Osteoblast (primary cell): ENCODE measurements around the gene GRWD1. TPM values are rescaled to one million over a fixed set of nuclear protein-coding genes. Genes with fewer than 3 reads are reported as not detected.

ENCODE experiments used
- DNase-seq: peaks from one replicate; pipeline ENCODE4 v3.0.0; 2011; ENCODE audit warnings: low spot score, mixed read lengths; ENCODE audit not compliant: insufficient read length; ENCODE audit errors: missing footprints
- H2AFZ ChIP-seq: 2 replicates; pipeline ENCODE4 v1.6.0; 2011; ENCODE audit warnings: mild to moderate bottlenecking, low read length
- H3K27ac ChIP-seq: 2 replicates; pipeline ENCODE4 v1.5.1; 2011; ENCODE audit warnings: mild to moderate bottlenecking, low read depth, low read length, moderate library complexity
- H3K27me3 ChIP-seq: 2 replicates; pipeline ENCODE4 v1.6.0; 2012; ENCODE audit warnings: mild to moderate bottlenecking, control low read depth, inconsistent platforms, low read length, moderate library complexity; ENCODE audit not compliant: insufficient read depth
- H3K36me3 ChIP-seq: 2 replicates; pipeline ENCODE4 v1.5.1; 2011; ENCODE audit warnings: mild to moderate bottlenecking, low read length, control low read depth, moderate library complexity; ENCODE audit not compliant: insufficient read depth
- H3K4me1 ChIP-seq: 2 replicates; pipeline ENCODE4 v1.5.1; 2011; ENCODE audit warnings: mild to moderate bottlenecking, low read length, control low read depth, moderate library complexity; ENCODE audit not compliant: insufficient read depth
- H3K4me2 ChIP-seq: 2 replicates; pipeline ENCODE4 v1.6.0; 2011; ENCODE audit warnings: mild to moderate bottlenecking, low read length; ENCODE audit not compliant: insufficient read depth
- H3K4me3 ChIP-seq: fragments of 200-600 bp; sonication (generic); 3 replicates; pipeline ENCODE4 v1.5.1; 2012; ENCODE audit warnings: mild to moderate bottlenecking, low read length, inconsistent platforms; ENCODE audit not compliant: insufficient read depth
- H3K79me2 ChIP-seq: 2 replicates; pipeline ENCODE4 v1.6.0; 2012; ENCODE audit warnings: mild to moderate bottlenecking, low read length, control low read depth, inconsistent platforms; ENCODE audit not compliant: insufficient read depth
- H3K9me3 ChIP-seq: 2 replicates; pipeline ENCODE4 v1.5.1; 2011; ENCODE audit warnings: low read depth, low read length, control low read depth
- H4K20me1 ChIP-seq: 2 replicates; pipeline ENCODE4 v1.6.0; 2012; ENCODE audit warnings: mild to moderate bottlenecking, low read length, control low read depth; ENCODE audit not compliant: insufficient read depth
- CTCF ChIP-seq: IDR thresholded peaks from 2 replicates; pipeline ENCODE4 v1.5.1; 2011; ENCODE audit warnings: mild to moderate bottlenecking, low read depth, low read length, moderate library complexity; ENCODE audit errors: extremely low read depth
- total RNA-seq: library from RNA; depleted of rRNA; stranded (reverse); fragments of >200 nt; gene quantifications from 2 replicates; pipeline ENCODE4 v1.2.3, GENCODE V29; 2012

GRWD1 gene
- total RNA-seq, 1 donor, result 25.0 TPM

GRCh38 chr19:48469289-48469881, 23.6 kb downstream of the GRWD1 start, which contains the start of gene CYTH2:
CYTH2 (plus strand) TSS chr19:48469369; CDS start chr19:48469508, 139 bp downstream.
- H3K4me1 ChIP-seq, result peaks cover 25% of the 10 kb centered on the region

GRCh38 chr19:48469934-48470680, 24.3 kb downstream of the GRWD1 start:
- Histone ChIP-seq H3K27me3 (no peaks in the 10 kb centered on the region), H3K27ac (peak overlapping the region; percentile 25), H3K4me2 (peak overlapping the region; percentile 95), H3K4me3 (peak overlapping the region; percentile 95), H4K20me1 (peaks cover 32% of the 10 kb centered on the region), H3K36me3 (peaks cover 48% of the 10 kb centered on the region), H3K79me2 (peaks cover 22% of the 10 kb centered on the region), H2AFZ (no peak overlapping the region), H3K4me1 (peaks cover 25% of the 10 kb centered on the region), H3K9me3 (no peaks in the 10 kb centered on the region)
- no peak for TF ChIP-seq CTCF
- peak; percentile 9 for DNase-seq

More at GRCh38 chr19:48469289-48469881, 23.6 kb downstream of the GRWD1 start, which contains the start of gene CYTH2:
- peaks cover 41% of the 10 kb centered on the region for H3K36me3 ChIP-seq
- peaks cover 22% of the 10 kb centered on the region for H3K79me2 ChIP-seq
- H2AFZ ChIP-seq, result peak within 1 kb of the TSS; percentile 73
- H3K9me3 ChIP-seq, result no peaks in the 10 kb centered on the region
- peak within 1 kb of the TSS; percentile 95 for H3K4me2 ChIP-seq
- DNase-seq, result peak; percentile 98
- H3K27ac ChIP-seq, result peak within 1 kb of the TSS; percentile 79
- no peaks in the 10 kb centered on the region for H3K27me3 ChIP-seq
- H4K20me1 ChIP-seq, result peaks cover 29% of the 10 kb centered on the region
- peak within 1 kb of the TSS; percentile 95 for H3K4me3 ChIP-seq
- no peak for TF ChIP-seq CTCF

DNA sequence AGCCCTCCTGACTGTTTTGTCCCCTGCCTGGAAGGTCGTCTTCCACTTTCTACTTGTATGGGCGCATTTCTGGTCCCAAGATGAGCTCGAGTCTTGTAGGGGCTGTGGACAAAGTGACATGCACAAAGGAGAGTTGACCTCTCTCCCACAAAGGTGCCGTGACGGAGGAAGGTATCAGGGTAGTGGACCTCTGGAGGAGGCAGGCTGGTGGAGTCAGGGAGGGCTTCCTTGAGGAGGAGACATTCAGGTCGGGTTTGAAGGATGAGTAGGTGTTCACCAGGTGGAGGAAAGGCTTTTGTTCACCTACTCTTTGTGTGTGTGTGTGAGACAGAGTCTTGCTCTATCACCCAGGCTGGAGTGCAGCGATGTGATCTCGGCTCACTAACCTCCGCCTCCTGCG, 25.1 kb downstream of the GRWD1 start:
- peaks cover 22% of the 10 kb centered on the region for H3K79me2 ChIP-seq
- H3K27ac ChIP-seq, result no peak overlapping the region
- TF ChIP-seq CTCF, result no peak
- H3K4me3 ChIP-seq, result peak overlapping the region; percentile 95
- no peak overlapping the region for H2AFZ ChIP-seq
- H4K20me1 ChIP-seq, result peaks cover 32% of the 10 kb centered on the region
- no peak for DNase-seq
- peak overlapping the region; percentile 95 for H3K4me2 ChIP-seq
- peaks cover 25% of the 10 kb centered on the region for H3K4me1 ChIP-seq
- no peaks in the 10 kb centered on the region for H3K27me3 ChIP-seq
- H3K9me3 ChIP-seq, result no peaks in the 10 kb centered on the region
- peaks cover 55% of the 10 kb centered on the region for H3K36me3 ChIP-seq

DNA sequence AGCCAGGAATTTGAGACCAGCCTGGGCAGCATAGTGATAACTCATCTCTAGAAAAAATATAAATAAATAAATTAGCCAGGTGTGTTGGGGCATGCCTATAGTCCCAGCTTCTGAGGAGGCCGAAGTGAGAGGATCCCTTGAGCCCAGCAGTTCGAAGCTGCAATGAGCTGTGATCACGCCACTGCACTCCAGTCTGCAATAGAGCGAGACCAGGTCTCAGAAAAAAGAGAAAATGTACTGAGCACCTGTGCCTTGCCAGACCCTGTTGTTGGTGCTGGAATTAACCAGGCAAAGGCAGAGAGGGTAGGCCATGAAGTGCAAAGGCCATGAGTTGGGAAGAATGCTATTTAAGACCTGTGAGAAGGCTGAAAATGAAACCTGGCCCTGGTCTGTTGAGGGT, 26.1 kb downstream of the GRWD1 start:
- no peak for DNase-seq
- H3K36me3 ChIP-seq, result peaks cover 64% of the 10 kb centered on the region
- H3K79me2 ChIP-seq, result peaks cover 22% of the 10 kb centered on the region
- H3K9me3 ChIP-seq, result no peaks in the 10 kb centered on the region
- no peak overlapping the region for H3K4me2 ChIP-seq
- H3K4me3 ChIP-seq, result no peak overlapping the region
- no peaks in the 10 kb centered on the region for H3K27me3 ChIP-seq
- TF ChIP-seq CTCF, result no peak
- H3K4me1 ChIP-seq, result peaks cover 19% of the 10 kb centered on the region
- H2AFZ ChIP-seq, result no peak overlapping the region
- no peak overlapping the region for H3K27ac ChIP-seq
- peaks cover 32% of the 10 kb centered on the region for H4K20me1 ChIP-seq
